K562 (cell line): ENCODE measurements around the gene EIF3I. TPM values are rescaled to one million over a fixed set of nuclear protein-coding genes. Genes with fewer than 3 reads are reported as not detected.

Source experiments
- ASH1L ChIP-seq: fragments of 450-650 bp; IDR thresholded peaks from 2 replicates; pipeline ENCODE4 v1.6.1; 2018; ENCODE audit warnings: borderline replicate concordance, mild to moderate bottlenecking, low read depth; ENCODE audit not compliant: partially characterized antibody
- FOSL1 ChIP-seq: fragments of 200-800 bp; sonication (Bioruptor generic); conservative IDR thresholded peaks from 2 replicates; pipeline ENCODE4 v1.6.1; 2016; ENCODE audit warnings: missing genetic modification characterization, missing compliant biosample characterization
- IFI16 ChIP-seq: fragments of 250-450 bp; sonication (Bioruptor Pico); IDR thresholded peaks from 2 replicates; pipeline ENCODE4 v2.1.2; 2022; ENCODE audit warnings: mild to moderate bottlenecking, inconsistent platforms
- ILF3 ChIP-seq: fragments of 450-650 bp; IDR thresholded peaks from 2 replicates; pipeline ENCODE4 v1.6.1; 2018; ENCODE audit warnings: antibody characterized with exemption, mild to moderate bottlenecking, moderate library complexity, borderline replicate concordance
- KAT8 ChIP-seq: fragments of 450-650 bp; IDR thresholded peaks from 2 replicates; pipeline ENCODE4 v1.6.1; 2016; ENCODE audit warnings: low read depth, mild to moderate bottlenecking
- MGA ChIP-seq: fragments of 450-650 bp; IDR thresholded peaks from 2 replicates; pipeline ENCODE4 v1.6.1; 2016; ENCODE audit warnings: mild to moderate bottlenecking, moderate library complexity
- NCOR1 ChIP-seq: fragments of 450-650 bp; IDR thresholded peaks from 2 replicates; pipeline ENCODE4 v1.6.1; 2016; ENCODE audit warnings: mild to moderate bottlenecking, moderate library complexity
- PCBP1 ChIP-seq: fragments of 200-400 bp; formaldehyde crosslinking; IDR thresholded peaks from 2 replicates; pipeline ENCODE4 v1.6.1; 2018; ENCODE audit warnings: mild to moderate bottlenecking, low read depth, low read length; ENCODE audit not compliant: poor library complexity, severe bottlenecking
- SETDB1 ChIP-seq: IDR thresholded peaks from one replicate; pipeline ENCODE4 v1.6.1; 2012; ENCODE audit warnings: low read length, control low read depth, inconsistent platforms
- THRAP3 ChIP-seq: fragments of 450-650 bp; IDR thresholded peaks from 2 replicates; pipeline ENCODE4 v1.6.1; 2016; ENCODE audit warnings: mild to moderate bottlenecking, inconsistent platforms, borderline replicate concordance
- polyA plus RNA-seq, 8 experiments: library from polyadenylated mRNA; depleted of rRNA in 4 of 8; stranded (reverse) in 5 of 8; unstranded in 3 of 8; fragments of >200 nt; fragmentation: Nextera tagmentation in 2 of 8; fragmentation: Illumina TruSeq in 1 of 8; extraction: Ambion mirVana in 2 of 8; extraction: Trizol in 1 of 8; gene quantifications; 2 replicates each; pipeline versions ENCODE4 v1.2.1 to v1.2.3, GENCODE V29; 2011 to 2014; ENCODE audit warnings: inconsistent platforms in 1 of 8, missing spikeins in 1 of 8
- total RNA-seq, 7 experiments: library from RNA; depleted of rRNA in 6 of 7; stranded (reverse); fragments of >200 nt in 6 of 7; fragmentation: Illumina TruSeq in 2 of 7; extraction: Trizol in 2 of 7; gene quantifications; 2 replicates each; pipeline versions ENCODE4 v1.2.1 to v1.2.3, GENCODE V29; 2011 to 2021; ENCODE audit warnings: low replicate concordance in 1 of 7
- TF ChIP-seq, protein P1 (sequence below): fragments of 450-650 bp; IDR thresholded peaks from 2 replicates; pipeline ENCODE4 v1.6.1; 2017; ENCODE audit warnings: mild to moderate bottlenecking, moderate library complexity
- TF ChIP-seq, protein P2 (sequence below), 3 experiments: IDR thresholded peaks in 2 of 3; conservative IDR thresholded peaks in 1 of 3; 2 replicates each; pipeline ENCODE4 v1.5.1; 2011 to 2012; ENCODE audit warnings: low read length in 3 of 3, mild to moderate bottlenecking in 3 of 3, control low read depth in 2 of 3, improper control_type of control experiment in 1 of 3, inconsistent platforms in 1 of 3, low read depth in 1 of 3, mixed read lengths in 1 of 3, moderate library complexity in 1 of 3; ENCODE audit not compliant: insufficient read depth in 2 of 3

EIF3I gene
- total and polyA plus RNA-seq, 9 of the 15 experiments (the other 6 are each of a cell fraction or from before 2014, with no cell fraction given): 414 to 1,526 (median 635) TPM

DNA sequence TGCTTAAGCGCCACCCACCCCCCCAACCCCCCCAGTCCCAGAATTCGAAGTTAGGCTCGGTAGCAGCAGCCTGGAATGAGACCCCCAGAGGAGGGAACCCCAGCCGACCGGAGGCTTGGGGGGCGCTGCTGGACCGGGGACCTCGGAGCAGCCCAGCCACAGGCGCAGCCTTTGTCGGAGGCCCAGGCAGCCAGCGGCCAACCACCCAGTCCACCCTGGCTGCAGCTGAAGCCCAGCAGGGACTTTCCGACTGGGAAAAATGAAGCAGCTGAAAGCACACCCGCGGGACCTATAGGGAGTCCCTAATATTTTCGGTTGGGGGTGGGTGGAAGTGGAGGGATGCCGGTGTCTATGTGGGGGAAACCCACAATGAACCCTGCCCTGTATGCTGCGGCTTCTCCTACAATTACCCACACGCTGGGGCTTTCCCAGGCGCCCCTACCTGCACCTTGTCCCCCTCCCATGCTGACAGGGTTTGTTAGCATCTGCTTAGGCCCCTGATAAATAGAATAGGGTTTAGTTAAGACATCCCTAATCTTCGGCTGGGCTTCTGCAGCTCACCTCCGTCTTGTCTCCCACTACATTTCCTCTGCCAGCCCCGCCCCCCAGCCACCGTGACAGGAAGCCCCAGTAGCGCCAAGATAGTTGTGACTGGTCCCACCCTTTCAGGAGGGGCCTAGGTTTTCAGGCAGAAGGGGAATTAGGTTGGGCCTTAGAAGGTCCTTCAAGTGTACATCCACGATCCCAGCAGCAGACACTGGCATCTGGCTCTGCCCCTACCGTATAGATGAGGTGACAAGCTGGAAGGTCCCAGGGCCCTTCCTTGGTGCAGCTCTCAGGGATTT, 21.0 kb upstream of the EIF3I start (continued):
- no peak for TF ChIP-seq ILF3
- no peak for TF ChIP-seq ASH1L
- TF ChIP-seq NCOR1: no peak
- no peak for TF ChIP-seq KAT8
- no peak for TF ChIP-seq FOSL1
- TF ChIP-seq IFI16 (CRISPR knock-in tag): no peak
- TF ChIP-seq MGA: no peak
- TF ChIP-seq, protein P1, sequence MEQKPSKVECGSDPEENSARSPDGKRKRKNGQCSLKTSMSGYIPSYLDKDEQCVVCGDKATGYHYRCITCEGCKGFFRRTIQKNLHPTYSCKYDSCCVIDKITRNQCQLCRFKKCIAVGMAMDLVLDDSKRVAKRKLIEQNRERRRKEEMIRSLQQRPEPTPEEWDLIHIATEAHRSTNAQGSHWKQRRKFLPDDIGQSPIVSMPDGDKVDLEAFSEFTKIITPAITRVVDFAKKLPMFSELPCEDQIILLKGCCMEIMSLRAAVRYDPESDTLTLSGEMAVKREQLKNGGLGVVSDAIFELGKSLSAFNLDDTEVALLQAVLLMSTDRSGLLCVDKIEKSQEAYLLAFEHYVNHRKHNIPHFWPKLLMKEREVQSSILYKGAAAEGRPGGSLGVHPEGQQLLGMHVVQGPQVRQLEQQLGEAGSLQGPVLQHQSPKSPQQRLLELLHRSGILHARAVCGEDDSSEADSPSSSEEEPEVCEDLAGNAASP: no peak
- TF ChIP-seq PCBP1: no peak
- TF ChIP-seq, protein P2, sequence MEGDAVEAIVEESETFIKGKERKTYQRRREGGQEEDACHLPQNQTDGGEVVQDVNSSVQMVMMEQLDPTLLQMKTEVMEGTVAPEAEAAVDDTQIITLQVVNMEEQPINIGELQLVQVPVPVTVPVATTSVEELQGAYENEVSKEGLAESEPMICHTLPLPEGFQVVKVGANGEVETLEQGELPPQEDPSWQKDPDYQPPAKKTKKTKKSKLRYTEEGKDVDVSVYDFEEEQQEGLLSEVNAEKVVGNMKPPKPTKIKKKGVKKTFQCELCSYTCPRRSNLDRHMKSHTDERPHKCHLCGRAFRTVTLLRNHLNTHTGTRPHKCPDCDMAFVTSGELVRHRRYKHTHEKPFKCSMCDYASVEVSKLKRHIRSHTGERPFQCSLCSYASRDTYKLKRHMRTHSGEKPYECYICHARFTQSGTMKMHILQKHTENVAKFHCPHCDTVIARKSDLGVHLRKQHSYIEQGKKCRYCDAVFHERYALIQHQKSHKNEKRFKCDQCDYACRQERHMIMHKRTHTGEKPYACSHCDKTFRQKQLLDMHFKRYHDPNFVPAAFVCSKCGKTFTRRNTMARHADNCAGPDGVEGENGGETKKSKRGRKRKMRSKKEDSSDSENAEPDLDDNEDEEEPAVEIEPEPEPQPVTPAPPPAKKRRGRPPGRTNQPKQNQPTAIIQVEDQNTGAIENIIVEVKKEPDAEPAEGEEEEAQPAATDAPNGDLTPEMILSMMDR (IDR thresholded peaks at IDR 0.05 in 2 of 3, conservative IDR thresholded peaks at IDR 0.05 in 1 of 3; ENCODE audit: insufficient read depth in 2 of 3, low read depth in 1 of 3, low read length in 3 of 3): peak in 1 of 3 experiments; percentile 50; a peak in 3 of 6 replicates
- TF ChIP-seq THRAP3: no peak
- no peak for TF ChIP-seq SETDB1
